HG03571 (cell line): Measurements from ENCODE around the gene ARHGEF9.
"Not testable (repeated sequence)": the region's sequence is repeated elsewhere in the genome, so short reads cannot be mapped to it uniquely, and the experiment has no call there.

Source experiments
- ATAC-seq: cut with Tn5 transposase; IDR thresholded peaks from one replicate; pipeline ENCODE4 v1.9.1; 2021; ENCODE audit not compliant: unreplicated experiment

The ARHGEF9 gene

GRCh38 chrX:63784902-63785707, at the start of gene ARHGEF9:
ARHGEF9 (minus strand) TSS chrX:63785214; CDS start chrX:63785145, 69 bp downstream.
- ATAC-seq, result no peak

- not testable (repeated sequence) for ATAC-seq
Observed at GRCh38 chrX:63825446-63825845, 40.4 kb upstream of the ARHGEF9 start.

GRCh38 chrX:63818156-63818555, 33.1 kb upstream of the ARHGEF9 start:
- ATAC-seq, result no peak

- ATAC-seq, result no peak
Observed at GRCh38 chrX:63817696-63818095, 32.7 kb upstream of the ARHGEF9 start.

DNA sequence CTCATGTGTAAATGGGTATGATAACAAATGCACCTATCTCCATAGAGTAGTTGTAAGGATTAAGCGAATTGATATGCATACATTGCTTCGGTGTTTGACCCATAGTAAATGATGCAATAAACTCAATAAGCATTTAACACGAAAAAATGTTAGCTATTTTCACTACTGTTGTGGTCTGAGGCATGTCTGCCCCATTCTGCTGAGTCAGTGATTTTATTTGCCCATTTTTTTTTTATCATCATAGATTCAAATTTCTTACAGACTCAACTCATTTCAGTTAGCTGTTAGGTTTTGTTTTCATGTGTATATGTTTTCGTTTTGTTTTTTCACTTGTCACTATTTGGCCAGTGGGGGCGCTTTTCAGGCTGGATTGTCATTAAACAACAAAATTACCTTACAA, 27.8 kb upstream of the ARHGEF9 start:
- ATAC-seq, result no peak

DNA sequence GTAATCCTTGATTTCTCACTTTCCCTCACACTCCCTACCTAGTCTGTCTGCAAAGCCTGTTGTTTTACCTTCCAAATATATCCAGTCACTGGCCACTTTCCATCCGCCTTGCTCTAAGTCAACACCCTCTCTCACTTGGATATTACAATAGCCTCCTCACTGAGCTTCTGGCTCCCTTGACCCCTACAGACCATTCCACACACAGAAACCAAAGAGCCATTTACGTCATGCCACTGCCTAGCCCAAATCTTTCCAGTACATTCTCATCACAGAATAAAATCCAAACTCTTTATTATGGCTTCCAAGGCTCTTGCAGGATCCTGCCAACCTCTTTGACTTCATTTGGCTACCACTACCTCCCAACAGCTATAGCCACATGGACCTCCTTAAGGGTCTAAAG, 25.7 kb upstream of the ARHGEF9 start:
- ATAC-seq, result no peak

DNA sequence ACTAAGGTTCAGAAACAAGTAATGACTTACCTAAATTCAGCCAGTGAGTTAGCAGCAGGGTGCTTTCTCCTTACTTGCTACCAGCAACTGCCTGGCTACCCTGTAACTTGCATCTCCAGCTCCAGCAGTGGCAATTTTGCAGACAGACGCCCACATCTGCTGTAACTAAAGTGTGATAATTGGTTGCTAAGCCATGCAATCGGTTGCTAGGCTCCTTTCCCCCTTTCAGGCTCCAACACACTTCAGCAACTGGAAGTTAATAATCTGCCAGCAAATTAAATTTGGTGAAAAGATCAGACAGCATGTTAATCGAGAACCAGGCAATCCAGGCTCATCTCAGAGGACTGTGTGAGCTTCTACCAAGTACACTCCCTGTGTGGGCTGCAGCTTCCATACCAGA, 24.2 kb upstream of the ARHGEF9 start:
- no peak for ATAC-seq

- not testable (repeated sequence) for ATAC-seq
Observed at GRCh38 chrX:63795406-63795805, 10.4 kb upstream of the ARHGEF9 start.

DNA sequence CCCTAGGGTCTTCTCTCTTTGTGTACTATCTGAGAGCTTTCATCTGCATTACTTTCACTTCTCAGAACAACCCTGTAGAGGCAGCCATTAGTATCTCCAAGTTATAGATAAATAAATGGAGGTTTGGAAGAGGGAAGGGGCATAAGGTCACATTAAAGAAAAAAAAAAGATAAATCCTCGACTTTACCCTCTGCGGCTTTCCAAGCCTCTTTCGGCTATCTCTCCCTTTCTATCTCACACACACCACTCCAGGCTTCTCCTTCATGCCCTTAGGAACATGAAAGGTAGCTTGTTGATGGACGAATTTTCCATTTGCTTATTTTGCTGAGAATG, 660 bp upstream of the ARHGEF9 start:
- no peak for ATAC-seq

DNA sequence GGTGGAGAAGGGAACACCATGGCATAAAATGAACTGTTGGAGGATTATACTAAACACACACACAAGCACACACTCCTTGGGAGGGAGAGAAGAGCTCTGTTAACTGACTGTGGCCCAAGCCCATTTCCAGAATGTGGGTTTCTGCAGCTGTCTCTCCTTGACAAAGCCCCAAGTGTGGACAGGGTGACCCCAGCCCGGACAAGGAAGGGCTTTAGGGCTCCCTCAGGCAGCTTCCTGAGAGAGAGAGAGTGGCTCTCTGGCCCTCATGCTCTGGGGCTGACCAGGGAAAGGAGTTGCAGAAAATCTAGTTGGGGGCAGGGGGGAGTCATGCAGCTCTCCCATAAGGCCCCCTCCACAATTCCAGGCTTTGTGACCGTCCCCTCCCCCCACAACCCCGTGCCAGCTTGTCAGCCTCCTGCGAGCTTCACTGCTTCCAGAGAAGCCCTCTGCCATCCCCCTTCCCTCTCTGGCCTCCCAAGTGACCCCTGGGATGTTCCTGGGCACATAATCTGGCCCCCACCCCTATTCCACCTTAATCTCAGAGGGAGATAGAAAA, 590 bp downstream of the ARHGEF9 start:
- ATAC-seq, result no peak

GRCh38 chrX:63782515-63782914, 2.5 kb downstream of the ARHGEF9 start:
- no peak for ATAC-seq

DNA sequence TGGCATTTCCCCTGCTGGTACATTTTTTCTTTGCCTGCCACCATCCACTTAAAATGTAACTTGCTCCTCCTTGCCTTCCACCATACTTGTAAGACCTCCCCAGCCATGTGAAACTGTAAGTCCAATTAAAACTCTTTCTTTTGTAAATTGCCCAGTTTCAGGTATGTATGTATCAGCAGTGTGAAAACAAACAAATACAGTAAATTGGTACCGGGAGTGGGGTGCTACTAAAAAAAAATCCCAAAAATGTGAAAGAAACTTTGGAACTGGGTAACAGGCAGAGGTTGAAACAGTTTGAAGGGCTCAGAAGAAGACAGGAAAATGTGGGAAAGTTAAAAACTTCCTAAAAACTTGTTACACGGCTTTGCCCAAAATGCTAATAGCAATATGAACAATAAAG, 16.3 kb downstream of the ARHGEF9 start:
- ATAC-seq, result no peak

- ATAC-seq, result no peak
Observed at GRCh38 chrX:63765712-63766111, 19.3 kb downstream of the ARHGEF9 start.

- no peak for ATAC-seq
Observed at GRCh38 chrX:63764946-63765345, 20.1 kb downstream of the ARHGEF9 start.

DNA sequence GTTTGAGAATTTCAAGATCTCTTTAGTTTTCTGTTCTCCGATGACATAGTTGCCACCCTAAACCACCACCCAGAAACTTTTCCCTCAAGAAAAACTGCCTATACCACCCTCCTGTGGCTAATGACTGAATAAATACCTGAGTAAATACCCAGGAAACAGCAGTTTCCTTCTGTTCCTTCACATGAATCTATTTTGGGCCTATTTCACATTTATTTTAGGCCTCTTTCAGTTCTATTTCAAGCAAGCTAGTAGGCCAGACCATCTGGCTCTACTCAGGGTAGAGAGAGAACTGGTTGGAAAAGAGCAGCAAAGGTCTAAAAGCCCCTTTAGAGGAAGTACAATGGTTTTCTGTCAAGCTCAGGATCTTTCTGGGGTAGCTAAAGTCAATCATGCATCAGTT, 23.4 kb downstream of the ARHGEF9 start:
- peak; percentile 80 for ATAC-seq

GRCh38 chrX:63758011-63758410, 27.0 kb downstream of the ARHGEF9 start:
- no peak for ATAC-seq

GRCh38 chrX:63755892-63756291, 29.1 kb downstream of the ARHGEF9 start:
- no peak for ATAC-seq

DNA sequence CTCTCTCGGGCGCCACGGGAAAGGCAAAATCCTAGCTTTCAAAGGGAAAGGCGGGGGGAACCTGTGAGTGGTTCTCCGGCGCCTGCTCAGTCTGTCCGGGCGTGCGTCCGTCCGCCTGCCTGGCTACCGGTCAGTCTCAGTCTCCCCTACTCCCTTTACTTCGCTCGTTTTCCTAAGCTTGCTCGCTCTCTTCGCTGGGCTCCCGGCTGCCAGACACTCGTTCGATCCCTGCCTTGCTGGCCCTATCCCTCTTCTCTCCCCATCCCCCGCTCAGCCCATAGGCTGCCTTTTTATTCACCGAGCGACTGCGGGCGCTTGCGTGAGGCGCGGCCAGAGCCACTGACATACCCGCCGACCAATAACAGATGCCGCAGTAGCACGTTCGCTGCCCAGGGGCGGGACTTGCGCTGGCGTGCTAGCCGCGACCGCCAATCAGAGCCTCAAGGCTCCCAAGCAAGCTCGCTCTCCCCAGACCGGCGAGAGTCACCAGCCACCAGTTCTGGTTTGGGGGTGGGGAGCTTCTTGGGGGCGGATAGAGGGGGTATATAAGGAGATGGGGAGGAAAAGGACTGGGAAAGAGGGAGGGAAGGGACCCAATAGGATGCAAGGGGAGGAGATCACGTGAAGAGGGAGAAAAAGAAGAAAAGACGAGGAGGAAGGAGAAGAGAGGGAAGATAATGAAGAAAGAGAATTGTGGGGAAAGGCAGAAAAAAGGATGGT, 30.0 kb downstream of the ARHGEF9 start:
- ATAC-seq, result peak; percentile 99

GRCh38 chrX:63754136-63754859, 30.7 kb downstream of the ARHGEF9 start:
- peak; percentile 29 for ATAC-seq

GRCh38 chrX:63751481-63751880, 33.5 kb downstream of the ARHGEF9 start:
- no peak for ATAC-seq

DNA sequence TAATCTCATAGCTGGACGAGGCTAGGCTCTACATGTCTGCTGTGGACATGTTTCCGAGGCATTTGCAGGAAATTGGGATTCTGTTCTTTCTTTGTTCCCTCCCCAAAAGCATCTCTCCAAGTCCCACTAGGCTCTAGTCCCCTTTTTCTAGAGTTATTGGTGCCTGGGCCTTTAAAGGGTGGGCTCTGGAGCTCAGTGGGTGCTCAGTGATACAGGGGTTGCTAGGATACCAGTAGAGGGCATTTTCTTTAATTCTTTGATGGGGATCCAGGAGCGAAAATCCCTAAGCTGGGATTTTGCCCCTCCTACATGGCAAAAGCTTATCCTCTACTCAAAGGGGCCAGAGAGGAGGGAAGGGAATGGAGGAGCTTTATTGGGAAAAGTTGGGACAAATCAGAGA, 34.2 kb downstream of the ARHGEF9 start:
- ATAC-seq, result no peak

DNA sequence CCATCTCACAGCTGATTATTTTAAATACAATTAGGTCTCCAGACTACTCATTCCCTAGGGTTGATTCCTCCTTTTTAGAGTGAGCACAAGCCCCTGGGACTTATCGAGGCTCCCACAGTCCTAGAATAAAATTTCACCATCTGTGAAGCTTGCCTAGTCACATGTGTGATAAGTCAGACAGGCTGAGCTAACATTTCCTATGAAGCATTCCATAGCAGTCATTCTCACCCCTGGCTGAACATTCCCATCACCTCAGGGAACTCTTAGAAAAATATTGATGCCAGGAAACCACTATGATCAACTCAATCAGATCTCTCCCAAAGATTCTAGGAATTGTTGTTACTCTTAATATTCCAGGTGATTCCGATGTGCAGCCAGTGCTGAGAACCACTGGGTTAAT, 37.7 kb downstream of the ARHGEF9 start:
- no peak for ATAC-seq
